ENCODE measurements around the gene FAM131C.

- TF ChIP-seq ZNF221 (tag by site-specific recombination; IDR thresholded peaks at IDR 0.05; ENCODE audit: borderline replicate concordance) (no peak), ZBTB49 (tag by site-specific recombination; IDR thresholded peaks at IDR 0.05; ENCODE audit: low read depth) (no peak), CTCF (tag by site-specific recombination; IDR thresholded peaks at IDR 0.05) (no peak), ZNF660 (tag by site-specific recombination; IDR thresholded peaks at IDR 0.05) (no peak), ZNF394 (tag by site-specific recombination; IDR thresholded peaks at IDR 0.05; ENCODE audit: borderline replicate concordance) (no peak), ZNF510 (tag by site-specific recombination; IDR thresholded peaks at IDR 0.05; ENCODE audit: insufficient replicate concordance) (no peak), YY1 (tag by site-specific recombination; IDR thresholded peaks at IDR 0.05) (no peak), OVOL3 (tag by site-specific recombination; IDR thresholded peaks at IDR 0.05) (no peak), ZNF626 (tag by site-specific recombination; IDR thresholded peaks at IDR 0.05) (no peak)
These were observed 24.8 kb downstream of the FAM131C start for GRCh38 chr1:16048573-16049189.
